Adrenal gland (tissue), 12 donors: ENCODE results near the gene CHD9. TPM values are rescaled to one million over a fixed set of nuclear protein-coding genes. Genes with fewer than 3 reads are reported as not detected.

ENCODE experiments used
- DNase-seq, 7 donors: peaks; one replicate each; pipeline ENCODE4 v3.0.0-alpha.2; 2019 to 2020
- H3K27ac ChIP-seq, 5 donors: fragments of 200-600 bp; sonication (generic) in 4 of 5; 1 replicate in 3 of 5; 2 replicates in 2 of 5; pipeline versions ENCODE4 v1.5.1 to v1.8.0; 2016 to 2020; ENCODE audit warnings: mild to moderate bottlenecking in 1 of 5
- H3K27me3 ChIP-seq: fragments of 200-600 bp; 2 replicates; pipeline ENCODE4 v1.8.0; 2021
- H3K36me3 ChIP-seq, 2 donors: fragments of 200-600 bp; replicated peaks in 1 of 2; 1 replicate in 1 of 2; 2 replicates in 1 of 2; pipeline versions ENCODE4 v1.5.1 to v1.8.0; 2018 to 2022
- H3K4me1 ChIP-seq, 2 donors: fragments of 200-600 bp; replicated peaks in 1 of 2; 1 replicate in 1 of 2; 2 replicates in 1 of 2; pipeline versions ENCODE4 v1.5.1 to v1.8.0; 2018 to 2021
- H3K4me3 ChIP-seq, 4 donors: fragments of 200-600 bp; sonication (generic) in 3 of 4; one replicate each; pipeline ENCODE4 v1.5.1; 2016 to 2018
- H3K9me3 ChIP-seq, 3 donors: fragments of 200-600 bp; sonication (generic) in 1 of 3; replicated peaks in 1 of 3; 1 replicate in 2 of 3; 2 replicates in 1 of 3; pipeline versions ENCODE4 v1.5.1 to v1.8.0; 2016 to 2021
- CTCF ChIP-seq, 6 experiments: fragments of 450-650 bp in 4 of 6; fragments of 200-600 bp in 2 of 6; sonication (generic) in 1 of 6; IDR thresholded peaks; 1 replicate in 5 of 6; 2 replicates in 1 of 6; pipeline versions ENCODE4 v1.5.1 to v1.8.0; 2016 to 2021; ENCODE audit warnings: antibody characterized with exemption in 6 of 6, mild to moderate bottlenecking in 2 of 6, moderate library complexity in 1 of 6
- POLR2A ChIP-seq, 2 donors: fragments of 450-650 bp; IDR thresholded peaks; one replicate each; pipeline ENCODE4 v1.6.1; 2017; ENCODE audit warnings: antibody characterized with exemption in 2 of 2, mild to moderate bottlenecking in 2 of 2, moderate library complexity in 1 of 2
- WGBS, 4 donors: extraction: QIAGEN DNeasy Blood & Tissue Kit in 2 of 4; methylation state at CpG; one replicate each; pipeline versions ENCODE4 v1.1.5 to v1.1.7; 2013 to 2017; 5-methylcytosine and 5-hydroxymethylcytosine counted together
- intact Hi-C, 2 donors: fragments of 100-400 bp; cut with DNase I; formaldehyde crosslinking; loops; one replicate each; pipeline versions ENCODE4 v1.14.1 to v1.15.0; 2022 to 2023
- polyA plus RNA-seq, 3 donors: library from polyadenylated mRNA; stranded (reverse); fragments of 200-250 nt in 2 of 3; fragments of 350-450 nt in 1 of 3; fragmentation: Illumina TruSeq in 1 of 3; extraction: RNeasy Lipid Tissue Mini Kit (QIAGEN cat#74804) in 1 of 3; gene quantifications; one replicate each; pipeline ENCODE4 v1.2.3, GENCODE V29; 2013 to 2014
- total RNA-seq, 9 donors: library from RNA; depleted of rRNA in 4 of 9; stranded (reverse); fragments of >200 nt in 4 of 9; fragments of 120-200 nt in 1 of 9; fragmentation: NEBNext Ultra II Directional in 1 of 9; extraction: Animal tissue kit (Norgen Biotek cat#: 25700) in 1 of 9; gene quantifications; one replicate each; pipeline versions ENCODE4 v1.1.0 to v1.2.4, GENCODE V29; 2013 to 2023
- donor health status: healthy with polysubstance abuse.
- donor health status: Bipolar disorder and iron deficiency.
- donor health status: DM: yes; HTN: yes; CAD: no.
- donor health status: DM: no; HTN: no; CAD: no.
- donor health status: DM: no; HTN: no; CAD: no.
- donor health status: DM: yes; HTN: yes; CAD: no.

Gene CHD9
- total and polyA plus RNA-seq, 12 donors, result 10.0 to 95.9 (median 54.7) TPM

- DNase-seq, result no peak
- Histone ChIP-seq H3K27ac (no peak overlapping the region), H3K9me3 (no peaks in the 10 kb centered on the region), H3K4me1 (peaks cover 0 to 15% of the 10 kb centered on the region in 2 donors), H3K27me3 (no peaks in the 10 kb centered on the region), H3K4me3 (no peak overlapping the region), H3K36me3 (no peaks in the 10 kb centered on the region)
- intact Hi-C loops, result loop anchor here in 1 of 2 donors (10.0 kb wide), 1 partner anchor 72 kb away; the partner anchor contains the start of genes CHD9 and CHD9NB
- no peak for TF ChIP-seq CTCF (IDR thresholded peaks at IDR 0.05)
- TF ChIP-seq POLR2A (IDR thresholded peaks at IDR 0.05), result no peak
- WGBS, 4 donors, result 92 to 96% (median 95%) methylated on average over 5 of the region's 5 CpGs
These were observed 71.6 kb downstream of the CHD9 start for GRCh38 chr16:53126390-53126789.

- Histone ChIP-seq H3K4me3 (peak overlapping the region; percentile 22 to 93 (median 42)), H3K27me3 (no peaks in the 10 kb centered on the region), H3K36me3 (no peaks in the 10 kb centered on the region), H3K9me3 (no peaks in the 10 kb centered on the region), H3K4me1 (peaks cover 4 to 36% of the 10 kb centered on the region in 2 donors), H3K27ac (peak overlapping the region; percentile 71 to 96 (median 87))
- peak in 1 of 7 donors; percentile 20 for DNase-seq
- intact Hi-C loops, result loop anchor here (2.0 to 10.0 kb wide), 3 partner anchors 75 kb away; partner anchors contain the start of genes CHD9 (in 2 of the 2) and CHD9NB (in 1 of the 2)
- WGBS, 4 donors, result 33 to 52% (median 34%) methylated on average over 18 to 25 of the region's 25 CpGs
- TF ChIP-seq POLR2A (IDR thresholded peaks at IDR 0.05) (no peak), CTCF (IDR thresholded peaks at IDR 0.05) (no peak)
These were observed 74.7 kb downstream of the CHD9 start for GRCh38 chr16:53129281-53130158.

GRCh38 chr16:53130159-53131049 is 75.6 kb downstream of the CHD9 start:
- Histone ChIP-seq H3K4me3 (peak overlapping the region; percentile 36 to 93 (median 73)), H3K9me3 (no peaks in the 10 kb centered on the region), H3K27ac (peak overlapping the region; percentile 76 to 96 (median 87)), H3K27me3 (no peaks in the 10 kb centered on the region), H3K36me3 (no peaks in the 10 kb centered on the region), H3K4me1 (peaks cover 4 to 45% of the 10 kb centered on the region in 2 donors)
- WGBS, 4 donors, result 0 to 1% (median 0%) methylated on average over 25 to 114 of the region's 115 CpGs; no CpG with 5 or more reads in 1 of the 4 donors
- intact Hi-C loops, result loop anchor here in 1 of 2 donors (2.0 to 10.0 kb wide), 2 partner anchors 74 to 76 kb away; partner anchors contain the start of gene CHD9
- TF ChIP-seq CTCF (IDR thresholded peaks at IDR 0.05) (peak in 4 of 6 experiments; percentile 5 to 96 (median 76)), POLR2A (IDR thresholded peaks at IDR 0.05) (peak in 1 of 2 donors; percentile 71)
- peak; percentile 97 to 99 (median 98) for DNase-seq
